ENCODE results near the gene CRYBG1.

CRYBG1 gene

DNA sequence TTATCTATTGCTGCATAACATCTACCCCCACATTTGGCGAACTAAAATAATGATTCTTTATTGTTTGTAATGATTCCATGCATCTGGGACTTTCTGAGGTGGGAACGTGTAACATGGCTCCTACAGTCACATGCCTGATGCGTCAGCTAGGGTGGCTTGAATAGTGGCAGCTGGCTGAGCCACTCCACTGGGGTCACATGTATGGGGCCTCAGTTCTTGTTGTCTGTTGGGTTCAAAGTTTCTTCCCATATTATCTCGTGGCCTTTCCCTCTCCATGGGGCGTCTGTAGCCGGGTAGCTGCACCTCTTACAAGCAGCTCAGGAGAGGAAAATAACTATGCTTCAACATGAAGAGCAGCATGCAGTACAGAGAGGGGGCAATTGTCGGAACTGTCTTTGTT is 69.9 kb downstream of the CRYBG1 start:
- Histone ChIP-seq H4K20me1 (ENCODE audit: insufficient read depth, low read length, poor library complexity, severe bottlenecking) (no peaks in the 10 kb centered on the region), H3K27me3 (ENCODE audit: insufficient read depth, low read length, poor library complexity, severe bottlenecking) (no peaks in the 10 kb centered on the region), H3K4me3 (ENCODE audit: low read length, poor library complexity, severe bottlenecking) (no peak overlapping the region), H3K79me2 (ENCODE audit: insufficient read depth, low read length) (no peaks in the 10 kb centered on the region), H3K9ac (ENCODE audit: low read depth, low read length, poor library complexity, severe bottlenecking) (no peak overlapping the region), H3K36me3 (ENCODE audit: insufficient read depth, low read length) (no peaks in the 10 kb centered on the region), H3K4me2 (ENCODE audit: low read depth, low read length, poor library complexity, severe bottlenecking) (no peak overlapping the region), H3K9me2 (replicated peaks; ENCODE audit: low read depth, low read length) (no peaks in the 10 kb centered on the region), H3K4me1 (ENCODE audit: insufficient read depth, low read length, poor library complexity, severe bottlenecking) (no peaks in the 10 kb centered on the region), H3K9me3 (ENCODE audit: insufficient read depth, low read depth, low read length) (no peaks in the 10 kb centered on the region), H2AFZ (ENCODE audit: low read length) (no peak overlapping the region), H3F3A (ENCODE audit: low read depth) (no peaks in the 10 kb centered on the region)
- TF ChIP-seq, protein P1, sequence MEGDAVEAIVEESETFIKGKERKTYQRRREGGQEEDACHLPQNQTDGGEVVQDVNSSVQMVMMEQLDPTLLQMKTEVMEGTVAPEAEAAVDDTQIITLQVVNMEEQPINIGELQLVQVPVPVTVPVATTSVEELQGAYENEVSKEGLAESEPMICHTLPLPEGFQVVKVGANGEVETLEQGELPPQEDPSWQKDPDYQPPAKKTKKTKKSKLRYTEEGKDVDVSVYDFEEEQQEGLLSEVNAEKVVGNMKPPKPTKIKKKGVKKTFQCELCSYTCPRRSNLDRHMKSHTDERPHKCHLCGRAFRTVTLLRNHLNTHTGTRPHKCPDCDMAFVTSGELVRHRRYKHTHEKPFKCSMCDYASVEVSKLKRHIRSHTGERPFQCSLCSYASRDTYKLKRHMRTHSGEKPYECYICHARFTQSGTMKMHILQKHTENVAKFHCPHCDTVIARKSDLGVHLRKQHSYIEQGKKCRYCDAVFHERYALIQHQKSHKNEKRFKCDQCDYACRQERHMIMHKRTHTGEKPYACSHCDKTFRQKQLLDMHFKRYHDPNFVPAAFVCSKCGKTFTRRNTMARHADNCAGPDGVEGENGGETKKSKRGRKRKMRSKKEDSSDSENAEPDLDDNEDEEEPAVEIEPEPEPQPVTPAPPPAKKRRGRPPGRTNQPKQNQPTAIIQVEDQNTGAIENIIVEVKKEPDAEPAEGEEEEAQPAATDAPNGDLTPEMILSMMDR (conservative IDR thresholded peaks at IDR 0.05; ENCODE audit: low read length): no peak
- TF ChIP-seq EZH2phosphoT487 (IDR thresholded peaks at IDR 0.05; ENCODE audit: borderline replicate concordance): no peak

DNA sequence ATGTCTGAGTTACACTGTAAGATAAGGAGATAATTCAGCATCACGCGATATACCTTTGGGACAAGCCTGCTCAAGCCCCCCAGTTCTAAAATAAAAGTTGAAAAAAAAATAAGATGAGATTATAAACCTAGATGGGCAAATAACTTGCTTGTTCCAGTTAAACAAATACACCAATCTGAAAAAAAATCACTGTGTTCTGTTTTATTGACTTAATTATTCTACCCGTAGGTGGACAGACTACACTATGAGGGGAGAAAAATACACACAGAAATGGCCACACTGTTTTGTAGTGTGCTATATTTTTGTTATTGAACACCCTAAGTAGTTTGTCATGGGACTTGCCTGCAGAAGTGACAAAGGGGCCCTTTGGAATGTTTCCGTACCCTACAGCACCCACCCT is 70.9 kb downstream of the CRYBG1 start:
- no peak overlapping the region for H2AFZ ChIP-seq (ENCODE audit: low read length)
- H3F3A ChIP-seq (ENCODE audit: low read depth): no peaks in the 10 kb centered on the region
- H3K9me2 ChIP-seq (replicated peaks; ENCODE audit: low read depth, low read length): no peaks in the 10 kb centered on the region
- H3K4me1 ChIP-seq (ENCODE audit: insufficient read depth, low read length, poor library complexity, severe bottlenecking): no peaks in the 10 kb centered on the region
- TF ChIP-seq, protein P1 (conservative IDR thresholded peaks at IDR 0.05; ENCODE audit: low read length): no peak
- TF ChIP-seq EZH2phosphoT487 (IDR thresholded peaks at IDR 0.05; ENCODE audit: borderline replicate concordance): no peak
- H3K36me3 ChIP-seq (ENCODE audit: insufficient read depth, low read length): no peaks in the 10 kb centered on the region
- no peaks in the 10 kb centered on the region for H3K27me3 ChIP-seq (ENCODE audit: insufficient read depth, low read length, poor library complexity, severe bottlenecking)
- H3K4me3 ChIP-seq (ENCODE audit: low read length, poor library complexity, severe bottlenecking): no peak overlapping the region
- H3K9ac ChIP-seq (ENCODE audit: low read depth, low read length, poor library complexity, severe bottlenecking): no peak overlapping the region
- no peaks in the 10 kb centered on the region for H3K9me3 ChIP-seq (ENCODE audit: insufficient read depth, low read depth, low read length)
- H4K20me1 ChIP-seq (ENCODE audit: insufficient read depth, low read length, poor library complexity, severe bottlenecking): no peaks in the 10 kb centered on the region
- no peak overlapping the region for H3K4me2 ChIP-seq (ENCODE audit: low read depth, low read length, poor library complexity, severe bottlenecking)
- no peaks in the 10 kb centered on the region for H3K79me2 ChIP-seq (ENCODE audit: insufficient read depth, low read length)

DNA sequence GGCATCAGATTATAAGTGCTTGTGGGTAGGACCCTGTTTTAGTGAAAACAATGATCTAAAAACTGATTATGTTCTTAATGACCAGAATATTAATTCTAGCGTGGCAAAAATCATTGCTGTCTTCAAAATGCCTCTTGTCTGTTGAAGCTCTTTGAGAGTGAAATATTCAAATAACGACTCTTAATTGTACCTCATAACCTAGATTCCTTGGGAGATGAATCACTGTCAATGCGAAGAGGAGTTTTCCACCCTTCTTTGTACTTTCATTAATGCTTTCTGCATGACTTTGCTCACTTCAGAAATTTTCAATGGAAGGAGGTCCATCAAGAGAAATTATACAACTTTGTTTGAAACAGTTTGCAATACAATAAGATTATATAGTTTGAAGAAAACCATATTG is 71.5 kb downstream of the CRYBG1 start:
- no peak overlapping the region for H3K4me2 ChIP-seq (ENCODE audit: low read depth, low read length, poor library complexity, severe bottlenecking)
- no peaks in the 10 kb centered on the region for H3K27me3 ChIP-seq (ENCODE audit: insufficient read depth, low read length, poor library complexity, severe bottlenecking)
- no peaks in the 10 kb centered on the region for H4K20me1 ChIP-seq (ENCODE audit: insufficient read depth, low read length, poor library complexity, severe bottlenecking)
- no peaks in the 10 kb centered on the region for H3K36me3 ChIP-seq (ENCODE audit: insufficient read depth, low read length)
- H3F3A ChIP-seq (ENCODE audit: low read depth): no peaks in the 10 kb centered on the region
- H3K9ac ChIP-seq (ENCODE audit: low read depth, low read length, poor library complexity, severe bottlenecking): no peak overlapping the region
- H3K4me1 ChIP-seq (ENCODE audit: insufficient read depth, low read length, poor library complexity, severe bottlenecking): no peaks in the 10 kb centered on the region
- no peak overlapping the region for H2AFZ ChIP-seq (ENCODE audit: low read length)
- TF ChIP-seq EZH2phosphoT487 (IDR thresholded peaks at IDR 0.05; ENCODE audit: borderline replicate concordance): no peak
- TF ChIP-seq, protein P1 (conservative IDR thresholded peaks at IDR 0.05; ENCODE audit: low read length): no peak
- no peaks in the 10 kb centered on the region for H3K79me2 ChIP-seq (ENCODE audit: insufficient read depth, low read length)
- no peaks in the 10 kb centered on the region for H3K9me2 ChIP-seq (replicated peaks; ENCODE audit: low read depth, low read length)
- no peaks in the 10 kb centered on the region for H3K9me3 ChIP-seq (ENCODE audit: insufficient read depth, low read depth, low read length)
- H3K4me3 ChIP-seq (ENCODE audit: low read length, poor library complexity, severe bottlenecking): no peak overlapping the region

Measured in Loucy (cell line).